Measurements from ENCODE around the gene METTL25B. TPM values are rescaled to one million over a fixed set of nuclear protein-coding genes. Genes with fewer than 3 reads are reported as not detected.
A peak's percentile ranks its signal among the peaks of the same experiment; 100 is the strongest.

The METTL25B gene
- total and polyA plus RNA-seq, 2 of the 13 experiments (the other 11 are each of a cell fraction or from before 2014, with no cell fraction given) = 11.9 to 24.0 TPM

- TF ChIP-seq FOXC1 (CRISPR knock-in tag; IDR thresholded peaks at IDR 0.05; ENCODE audit: borderline replicate concordance) (peak; percentile 85), HOXA5 (CRISPR knock-in tag; IDR thresholded peaks at IDR 0.05) (peak; percentile 25; the same call in 1 of the 2 replicates), PLRG1 (conservative IDR thresholded peaks at IDR 0.05) (no peak), ZNF720 (CRISPR knock-in tag; IDR thresholded peaks at IDR 0.05) (no peak), XRCC5 (optimal IDR thresholded peaks at IDR 0.05; ENCODE audit: low read length) (peak; percentile 90), POGK (CRISPR knock-in tag; conservative IDR thresholded peaks at IDR 0.05) (peak; percentile 71; the same call in 1 of the 2 replicates), ZFP41 (CRISPR knock-in tag; IDR thresholded peaks at IDR 0.05; ENCODE audit: borderline replicate concordance) (peak; percentile 45; the same call in 1 of the 2 replicates), ZNF512 (CRISPR knock-in tag; IDR thresholded peaks at IDR 0.05) (no peak), NR0B2 (CRISPR knock-in tag; IDR thresholded peaks at IDR 0.05) (no peak), MEF2D (CRISPR knock-in tag; IDR thresholded peaks at IDR 0.05) (no peak), RERE (CRISPR knock-in tag; IDR thresholded peaks at IDR 0.05; ENCODE audit: low read depth) (0 out of 2 replicates have a peak, but pooled peaks have one; percentile 27), ATF4 (CRISPR knock-in tag; IDR thresholded peaks at IDR 0.05) (0 out of 4 replicates have a peak, but pooled peaks of 1 of the 2 experiments have one; percentile 44), ZNF34 (CRISPR knock-in tag; IDR thresholded peaks at IDR 0.05; ENCODE audit: borderline replicate concordance) (0 out of 2 replicates have a peak, but pooled peaks have one; percentile 57), EEA1 (CRISPR knock-in tag; IDR thresholded peaks at IDR 0.05; ENCODE audit: borderline replicate concordance) (no peak), MTF1 (CRISPR knock-in tag; IDR thresholded peaks at IDR 0.05) (no peak), KAT7 (CRISPR knock-in tag; IDR thresholded peaks at IDR 0.05; ENCODE audit: borderline replicate concordance) (no peak), ZNF3 (CRISPR knock-in tag; IDR thresholded peaks at IDR 0.05) (no peak; the same call in 1 of the 2 replicates), ZNF772 (CRISPR knock-in tag; IDR thresholded peaks at IDR 0.05) (no peak), SRSF4 (IDR thresholded peaks at IDR 0.05; ENCODE audit: low read depth, low read length, poor library complexity, severe bottlenecking) (no peak)
Measured at GRCh38 chr1:156751757-156752481, 23.6 kb downstream of the METTL25B start (continued).

All from HepG2 (cell line).